ENCODE results near the gene PRR15. TPM values are rescaled to one million over a fixed set of nuclear protein-coding genes. Genes with fewer than 3 reads are reported as not detected.
A peak's percentile ranks its signal among the peaks of the same experiment; 100 is the strongest.

PRR15 gene
- total and polyA plus RNA-seq, 2 of the 13 experiments (the other 11 are each of a cell fraction or from before 2014, with no cell fraction given) = 2.3 to 7.8 TPM

DNA sequence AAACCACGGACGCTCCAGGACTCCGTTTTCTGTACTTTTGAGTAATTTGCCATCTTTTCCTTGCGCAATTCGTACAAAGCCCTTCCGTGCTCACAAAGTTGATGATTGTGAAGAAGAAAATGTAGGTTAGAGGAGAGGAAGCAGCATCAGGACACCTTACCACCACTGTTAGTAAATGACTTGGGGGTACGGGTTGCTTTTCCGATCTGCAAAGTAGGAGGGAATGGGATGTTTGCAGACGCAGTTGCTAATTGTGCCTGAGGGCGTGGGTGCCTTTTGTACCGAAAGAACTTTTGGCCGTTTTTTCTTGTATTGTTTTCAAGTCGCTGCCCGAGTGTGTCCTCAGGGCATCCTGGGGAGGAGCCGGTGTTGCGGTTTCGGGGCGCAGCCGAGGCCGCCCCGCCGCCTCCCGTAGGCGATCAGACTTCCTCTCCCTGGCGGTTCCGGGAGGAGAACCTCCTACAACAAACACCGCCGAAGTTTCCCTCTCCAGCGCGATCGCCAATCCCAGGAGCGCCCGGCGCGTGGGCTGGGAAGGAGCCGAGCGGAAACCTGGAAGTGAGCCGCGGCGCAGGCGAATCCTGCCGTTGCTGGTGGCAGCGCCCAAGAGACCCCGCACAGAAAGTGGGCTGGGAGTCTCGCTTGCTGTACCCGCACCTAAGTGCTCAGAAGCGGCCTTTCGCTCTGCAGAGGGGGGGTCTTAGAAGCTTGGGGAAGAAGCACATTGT, 1.0 kb downstream of the PRR15 start (continued):
- TF ChIP-seq ZBED4 (CRISPR knock-in tag; IDR thresholded peaks at IDR 0.05; ENCODE audit: borderline replicate concordance) = no peak
- TF ChIP-seq DPF2 (CRISPR knock-in tag; IDR thresholded peaks at IDR 0.05; ENCODE audit: borderline replicate concordance, low read depth) = no peak
- no peak for TF ChIP-seq EZH2 (conservative IDR thresholded peaks at IDR 0.05; ENCODE audit: low read depth, low read length)
- peak; percentile 48 for TF ChIP-seq ASH2L (IDR thresholded peaks at IDR 0.05; ENCODE audit: insufficient read length, low read depth, low read length)
- TF ChIP-seq RAD21 (CRISPR knock-in tag; IDR thresholded peaks at IDR 0.05) = no peak
- no peak for TF ChIP-seq JUNB (CRISPR knock-in tag; IDR thresholded peaks at IDR 0.05; ENCODE audit: borderline replicate concordance)
- TF ChIP-seq SMAD3 (CRISPR knock-in tag; IDR thresholded peaks at IDR 0.05) = no peak
- no peak for TF ChIP-seq ZNF343 (CRISPR knock-in tag; IDR thresholded peaks at IDR 0.05)
- no peak for TF ChIP-seq MIXL1 (CRISPR knock-in tag; IDR thresholded peaks at IDR 0.05)
- TF ChIP-seq ZSCAN9 (CRISPR knock-in tag; IDR thresholded peaks at IDR 0.05; ENCODE audit: borderline replicate concordance) = no peak
- TF ChIP-seq SPEN (CRISPR knock-in tag; IDR thresholded peaks at IDR 0.05; ENCODE audit: low read depth) = no peak
- TF ChIP-seq, protein P1, sequence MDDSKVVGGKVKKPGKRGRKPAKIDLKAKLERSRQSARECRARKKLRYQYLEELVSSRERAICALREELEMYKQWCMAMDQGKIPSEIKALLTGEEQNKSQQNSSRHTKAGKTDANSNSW (CRISPR knock-in tag; IDR thresholded peaks at IDR 0.05; ENCODE audit: borderline replicate concordance) = no peak
- TF ChIP-seq MEF2D (CRISPR knock-in tag; IDR thresholded peaks at IDR 0.05) = no peak
- TF ChIP-seq ZNF619 (CRISPR knock-in tag; IDR thresholded peaks at IDR 0.05) = no peak
- TF ChIP-seq ZNF766 (CRISPR knock-in tag; IDR thresholded peaks at IDR 0.05; ENCODE audit: borderline replicate concordance) = no peak
- no peak for TF ChIP-seq HNRNPK (IDR thresholded peaks at IDR 0.05; ENCODE audit: low read depth, low read length, poor library complexity, severe bottlenecking)
- TF ChIP-seq, protein P2, sequence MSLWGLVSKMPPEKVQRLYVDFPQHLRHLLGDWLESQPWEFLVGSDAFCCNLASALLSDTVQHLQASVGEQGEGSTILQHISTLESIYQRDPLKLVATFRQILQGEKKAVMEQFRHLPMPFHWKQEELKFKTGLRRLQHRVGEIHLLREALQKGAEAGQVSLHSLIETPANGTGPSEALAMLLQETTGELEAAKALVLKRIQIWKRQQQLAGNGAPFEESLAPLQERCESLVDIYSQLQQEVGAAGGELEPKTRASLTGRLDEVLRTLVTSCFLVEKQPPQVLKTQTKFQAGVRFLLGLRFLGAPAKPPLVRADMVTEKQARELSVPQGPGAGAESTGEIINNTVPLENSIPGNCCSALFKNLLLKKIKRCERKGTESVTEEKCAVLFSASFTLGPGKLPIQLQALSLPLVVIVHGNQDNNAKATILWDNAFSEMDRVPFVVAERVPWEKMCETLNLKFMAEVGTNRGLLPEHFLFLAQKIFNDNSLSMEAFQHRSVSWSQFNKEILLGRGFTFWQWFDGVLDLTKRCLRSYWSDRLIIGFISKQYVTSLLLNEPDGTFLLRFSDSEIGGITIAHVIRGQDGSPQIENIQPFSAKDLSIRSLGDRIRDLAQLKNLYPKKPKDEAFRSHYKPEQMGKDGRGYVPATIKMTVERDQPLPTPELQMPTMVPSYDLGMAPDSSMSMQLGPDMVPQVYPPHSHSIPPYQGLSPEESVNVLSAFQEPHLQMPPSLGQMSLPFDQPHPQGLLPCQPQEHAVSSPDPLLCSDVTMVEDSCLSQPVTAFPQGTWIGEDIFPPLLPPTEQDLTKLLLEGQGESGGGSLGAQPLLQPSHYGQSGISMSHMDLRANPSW (CRISPR knock-in tag; IDR thresholded peaks at IDR 0.05; ENCODE audit: borderline replicate concordance) = no peak
- no peak for TF ChIP-seq ZNF331 (CRISPR knock-in tag; IDR thresholded peaks at IDR 0.05)
- no peak for TF ChIP-seq ZNF777 (CRISPR knock-in tag; IDR thresholded peaks at IDR 0.05)
- no peak for TF ChIP-seq ZNF652 (CRISPR knock-in tag; IDR thresholded peaks at IDR 0.05; ENCODE audit: borderline replicate concordance, low read depth)
- peak; percentile 54 for TF ChIP-seq ZNF18 (CRISPR knock-in tag; IDR thresholded peaks at IDR 0.05; ENCODE audit: insufficient replicate concordance)
- no peak for TF ChIP-seq SRF (IDR thresholded peaks at IDR 0.05; ENCODE audit: low read depth, low read length)
- TF ChIP-seq CCAR2 (optimal IDR thresholded peaks at IDR 0.05; ENCODE audit: low read depth, low read length) = no peak
